ENCODE measurements around the gene PRDM16.

Gene PRDM16

DNA sequence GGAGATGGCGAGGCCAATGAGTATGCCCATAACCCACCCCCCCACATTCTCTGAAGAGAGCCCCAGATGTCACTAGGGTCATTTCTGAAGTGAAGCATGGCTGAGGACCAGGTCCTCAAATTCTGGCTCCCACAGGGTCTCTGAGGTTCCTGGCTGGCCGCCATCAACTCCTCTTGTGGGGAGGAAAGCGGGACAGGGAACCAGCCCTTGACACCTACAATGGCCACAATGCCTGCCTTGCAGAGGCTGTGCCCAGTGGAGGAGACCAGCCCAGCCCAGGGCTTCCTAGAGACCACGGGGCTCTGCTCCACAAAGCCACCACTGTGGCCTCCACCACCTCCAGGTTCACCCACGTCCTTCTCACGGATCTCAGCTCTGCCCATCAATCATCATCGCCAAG lies 265.4 kb downstream of the PRDM16 start:
- Mint-ChIP-seq H3K4me3 (no peak overlapping the region), H3K4me1 (ENCODE audit: low read depth in 2 of 2) (no peaks in the 10 kb centered on the region), H3K27ac (no peak overlapping the region), H3K27me3 (peaks cover 16 to 36% of the 10 kb centered on the region in 2 donors), H3K9me3 (no peaks in the 10 kb centered on the region), H3K36me3 (ENCODE audit: insufficient read depth) (no peaks in the 10 kb centered on the region)
- no peak for DNase-seq
- no peak for ATAC-seq (replicated peaks)

DNA sequence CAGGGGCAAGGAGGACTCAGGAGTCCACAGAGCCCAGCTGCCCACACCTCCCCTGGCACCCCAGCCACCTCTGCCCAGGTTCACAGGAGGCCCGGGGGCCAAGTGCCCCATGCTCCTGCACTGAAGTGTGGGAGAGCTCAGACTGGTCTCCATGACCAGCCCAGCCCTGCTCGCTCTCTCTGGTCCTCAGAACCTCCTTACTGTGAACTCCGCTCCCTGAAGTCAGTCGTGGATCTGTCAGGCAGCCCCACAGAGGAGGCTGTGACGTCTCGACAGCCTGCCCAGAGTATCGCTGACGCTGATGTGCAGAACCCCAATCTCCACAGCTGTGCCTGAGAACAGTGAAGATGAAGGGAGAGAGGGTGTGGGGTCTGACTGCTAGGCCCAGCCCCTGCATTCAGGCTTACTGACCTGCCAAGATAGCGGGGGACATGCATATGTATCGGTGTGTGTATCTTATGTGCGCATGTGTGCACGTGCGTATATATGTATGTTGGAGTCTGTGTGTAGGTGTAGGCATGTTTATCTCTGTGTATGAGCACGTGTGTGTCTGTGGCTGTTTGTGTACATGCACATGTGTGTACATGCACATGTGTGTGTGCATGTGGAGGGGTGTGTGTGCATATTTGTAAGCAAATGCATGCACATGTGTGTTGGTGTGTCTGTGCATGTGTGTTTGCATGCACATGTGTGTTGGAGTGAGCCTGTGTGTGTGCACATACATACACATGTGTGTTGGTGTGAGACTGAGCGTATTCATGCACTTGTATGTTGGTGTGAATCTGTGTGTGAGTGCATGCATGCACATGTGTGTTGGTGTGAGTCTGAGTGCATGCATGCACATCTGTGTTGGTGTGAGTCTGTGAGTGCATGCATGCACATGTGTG lies 267.0 kb downstream of the PRDM16 start:
- Mint-ChIP-seq H3K27me3 (peaks cover 16 to 36% of the 10 kb centered on the region in 2 donors), H3K36me3 (ENCODE audit: insufficient read depth) (no peaks in the 10 kb centered on the region), H3K27ac (no peak overlapping the region), H3K9me3 (no peaks in the 10 kb centered on the region), H3K4me1 (ENCODE audit: low read depth in 2 of 2) (no peaks in the 10 kb centered on the region), H3K4me3 (no peak overlapping the region)
- DNase-seq (no peak), ATAC-seq (replicated peaks) (no peak)

DNA sequence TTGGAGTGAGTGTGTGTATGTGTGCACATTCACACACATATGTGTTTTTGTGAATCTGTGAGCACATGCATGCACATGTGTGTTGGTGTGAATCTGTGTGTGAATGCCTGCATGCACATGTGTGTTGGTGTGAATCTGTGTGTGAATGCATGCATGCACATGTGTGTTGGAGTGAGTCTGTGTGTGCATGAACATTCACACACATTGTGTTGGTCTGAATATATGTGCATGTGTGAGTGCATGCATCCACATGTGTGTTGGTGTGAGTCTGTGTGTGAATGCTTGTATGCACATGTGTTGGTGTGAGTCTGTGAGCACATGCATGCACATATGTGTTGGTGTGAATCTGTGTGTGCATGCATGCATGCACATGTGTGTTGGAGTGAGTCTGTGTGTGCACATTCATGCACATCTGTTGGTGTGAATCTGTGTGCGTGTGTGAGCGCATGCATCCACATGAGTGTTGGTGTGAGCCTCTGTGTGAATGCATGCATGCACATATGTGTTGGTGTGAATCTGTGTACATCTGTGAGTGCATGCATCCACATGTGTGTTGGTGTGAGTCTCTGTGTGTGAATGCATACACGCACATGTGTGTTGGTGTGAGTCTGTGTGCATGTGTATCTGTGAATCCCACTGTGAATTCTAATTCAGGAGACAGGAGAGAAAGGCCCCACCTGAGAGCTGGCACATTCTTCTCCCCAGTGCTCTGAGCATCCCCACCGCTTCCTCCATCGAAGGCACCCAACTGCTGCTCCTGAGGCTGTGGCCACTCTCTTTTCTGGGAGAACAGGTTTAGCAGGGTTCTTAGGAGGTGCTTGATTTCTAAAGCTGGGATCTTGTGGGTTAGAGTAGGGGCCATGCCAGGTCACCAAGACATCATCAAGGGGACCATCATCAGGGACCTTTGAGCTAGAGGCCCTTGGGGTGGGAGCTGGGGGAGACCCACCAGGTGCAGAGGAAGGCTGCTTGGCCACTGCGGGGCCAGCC lies 267.9 kb downstream of the PRDM16 start:
- no peak for ATAC-seq (replicated peaks)
- DNase-seq: no peak
- H3K4me1 Mint-ChIP-seq (ENCODE audit: low read depth in 2 of 2): no peaks in the 10 kb centered on the region
- H3K36me3 Mint-ChIP-seq (ENCODE audit: insufficient read depth): no peaks in the 10 kb centered on the region
- H3K9me3 Mint-ChIP-seq: no peaks in the 10 kb centered on the region
- no peak overlapping the region for H3K27ac Mint-ChIP-seq
- no peak overlapping the region for H3K4me3 Mint-ChIP-seq
- peaks cover 11 to 29% of the 10 kb centered on the region in 2 donors for H3K27me3 Mint-ChIP-seq

DNA sequence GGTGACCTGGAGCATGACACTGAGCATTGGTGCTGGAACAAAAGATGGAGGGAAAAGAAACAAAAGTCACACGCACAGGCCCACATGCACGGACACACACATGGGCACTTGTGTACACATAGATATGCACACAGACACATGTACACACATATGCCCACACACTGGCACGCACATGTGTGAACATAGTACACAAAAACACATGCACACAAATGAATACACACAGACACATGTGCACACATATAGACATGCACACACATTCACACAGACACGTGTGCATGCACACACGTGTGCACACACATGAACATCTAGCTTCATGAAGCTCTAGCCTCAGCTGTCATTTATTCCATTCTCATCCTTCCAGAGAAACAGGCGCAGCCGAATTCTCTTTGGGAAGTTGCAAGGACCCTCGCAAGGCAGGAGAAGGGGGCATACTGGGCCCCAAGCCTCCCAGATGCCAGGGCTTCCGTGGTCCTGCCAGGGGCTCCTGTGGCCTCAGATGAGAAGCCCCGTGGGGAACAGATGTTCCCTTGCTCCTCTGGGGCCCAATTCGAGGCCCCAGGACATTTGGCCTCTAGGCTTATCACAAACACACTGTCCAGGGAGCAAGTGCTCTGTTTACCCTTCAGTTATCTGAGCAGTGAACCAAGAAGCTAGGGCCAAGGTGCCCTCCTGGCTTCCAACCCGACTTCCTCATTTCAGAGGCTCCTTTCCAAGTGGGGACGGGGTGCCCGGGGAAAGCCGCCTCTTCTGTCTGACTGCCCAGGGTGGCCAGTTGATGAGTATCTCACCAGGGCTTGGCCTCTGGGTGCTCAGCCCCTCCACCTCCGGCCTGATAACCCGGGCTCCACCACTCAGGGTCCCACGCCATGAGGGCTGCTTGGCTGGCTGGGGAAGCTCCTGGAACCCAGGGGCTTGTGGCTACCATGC lies 269.1 kb downstream of the PRDM16 start:
- no peaks in the 10 kb centered on the region for H3K36me3 Mint-ChIP-seq (ENCODE audit: insufficient read depth)
- peaks cover 0 to 1% of the 10 kb centered on the region in 2 donors for H3K9me3 Mint-ChIP-seq
- no peak overlapping the region for H3K27ac Mint-ChIP-seq
- no peaks in the 10 kb centered on the region for H3K4me1 Mint-ChIP-seq (ENCODE audit: low read depth in 2 of 2)
- H3K4me3 Mint-ChIP-seq: no peak overlapping the region
- ATAC-seq (replicated peaks) (no peak), DNase-seq (no peak)
- peaks cover 0 to 18% of the 10 kb centered on the region in 2 donors for H3K27me3 Mint-ChIP-seq

DNA sequence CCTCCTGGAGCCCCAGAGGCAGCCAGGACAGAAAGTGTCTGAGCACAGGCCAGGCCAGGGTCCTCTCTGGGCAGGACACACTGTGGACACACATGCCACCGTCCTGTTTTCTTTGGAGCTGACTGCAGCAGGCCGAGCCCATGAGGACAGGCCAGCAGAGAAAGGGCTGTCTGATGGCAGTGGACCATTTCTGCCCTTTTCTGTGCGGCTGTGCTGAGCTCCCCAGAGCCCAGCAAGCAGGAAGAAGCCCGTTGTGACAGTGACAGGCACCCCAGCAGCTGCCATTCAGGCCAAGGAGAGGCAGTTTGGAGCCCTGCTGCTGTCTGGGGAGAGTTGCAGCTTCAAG lies 269.7 kb downstream of the PRDM16 start:
- Mint-ChIP-seq H3K27me3 (peaks cover 0 to 15% of the 10 kb centered on the region in 2 donors), H3K36me3 (ENCODE audit: insufficient read depth) (no peaks in the 10 kb centered on the region), H3K4me3 (no peak overlapping the region), H3K9me3 (peaks cover 1 to 8% of the 10 kb centered on the region in 2 donors), H3K27ac (no peak overlapping the region), H3K4me1 (ENCODE audit: low read depth in 2 of 2) (no peaks in the 10 kb centered on the region)
- DNase-seq (no peak), ATAC-seq (replicated peaks) (no peak)

DNA sequence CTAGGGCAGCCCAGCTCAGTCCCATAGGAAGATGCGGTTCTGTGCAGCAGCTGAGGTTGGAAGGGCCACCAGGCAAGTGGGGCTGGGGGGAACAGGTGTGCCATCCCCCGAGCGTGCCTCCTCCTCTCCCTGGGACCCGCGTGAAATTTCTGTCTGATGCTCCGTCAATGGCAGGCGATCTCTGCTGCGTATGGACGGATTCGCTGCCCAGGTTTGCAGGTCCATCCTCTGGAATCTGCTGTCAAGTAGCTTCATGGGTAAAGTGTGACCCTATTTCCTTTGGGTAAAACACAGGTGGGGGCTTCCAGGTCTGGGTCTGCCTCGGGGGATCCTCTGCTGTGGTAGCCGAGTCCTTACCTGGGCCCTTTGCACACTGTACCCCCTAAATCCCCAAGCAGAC lies 270.9 kb downstream of the PRDM16 start:
- Mint-ChIP-seq H3K4me1 (ENCODE audit: low read depth in 2 of 2) (no peaks in the 10 kb centered on the region), H3K36me3 (ENCODE audit: insufficient read depth) (no peaks in the 10 kb centered on the region), H3K4me3 (no peak overlapping the region), H3K27me3 (peaks cover 0 to 12% of the 10 kb centered on the region in 2 donors), H3K9me3 (peaks cover 7 to 19% of the 10 kb centered on the region in 2 donors), H3K27ac (no peak overlapping the region)
- DNase-seq (no peak), ATAC-seq (replicated peaks) (no peak)

DNA sequence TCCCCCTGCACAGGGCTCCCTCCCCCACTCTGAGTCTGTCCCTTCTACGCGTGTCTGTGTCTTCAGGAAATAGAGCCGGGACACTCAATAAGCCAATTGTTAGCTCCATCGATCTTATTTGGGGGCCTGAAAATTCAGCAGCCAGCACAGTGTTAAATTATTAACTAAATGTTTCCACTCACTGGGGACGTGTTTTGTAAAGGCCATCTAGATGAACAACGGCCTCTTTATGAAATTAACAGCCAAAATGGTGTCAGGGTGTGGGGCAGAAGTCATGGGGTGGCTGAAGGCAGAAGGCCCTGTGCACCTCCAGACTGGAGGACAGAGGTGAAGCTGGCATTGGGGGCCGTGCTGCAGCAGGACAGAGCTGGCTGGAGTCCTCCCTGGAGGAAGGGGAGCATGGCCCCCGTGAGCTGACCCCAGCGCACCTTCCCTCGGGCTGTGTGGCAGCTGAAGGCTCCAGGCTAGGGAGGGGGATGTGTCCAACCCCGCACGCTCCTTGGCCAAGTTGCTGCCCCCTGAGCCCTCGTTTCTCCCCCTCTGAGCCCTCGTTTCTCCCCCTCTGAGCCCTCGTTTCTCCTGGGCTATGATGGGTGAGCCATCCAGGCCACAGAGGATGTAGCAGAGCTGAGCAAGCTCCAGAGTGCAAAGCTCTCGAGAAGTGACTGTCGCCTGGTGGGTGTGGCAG lies 271.7 kb downstream of the PRDM16 start:
- no peak overlapping the region for H3K27ac Mint-ChIP-seq
- peaks cover 0 to 10% of the 10 kb centered on the region in 2 donors for H3K27me3 Mint-ChIP-seq
- ATAC-seq (replicated peaks) (no peak), DNase-seq (no peak)
- peaks cover 7 to 21% of the 10 kb centered on the region in 2 donors for H3K9me3 Mint-ChIP-seq
- no peak overlapping the region for H3K4me3 Mint-ChIP-seq
- no peaks in the 10 kb centered on the region for H3K36me3 Mint-ChIP-seq (ENCODE audit: insufficient read depth)
- H3K4me1 Mint-ChIP-seq (ENCODE audit: low read depth in 2 of 2): no peaks in the 10 kb centered on the region

DNA sequence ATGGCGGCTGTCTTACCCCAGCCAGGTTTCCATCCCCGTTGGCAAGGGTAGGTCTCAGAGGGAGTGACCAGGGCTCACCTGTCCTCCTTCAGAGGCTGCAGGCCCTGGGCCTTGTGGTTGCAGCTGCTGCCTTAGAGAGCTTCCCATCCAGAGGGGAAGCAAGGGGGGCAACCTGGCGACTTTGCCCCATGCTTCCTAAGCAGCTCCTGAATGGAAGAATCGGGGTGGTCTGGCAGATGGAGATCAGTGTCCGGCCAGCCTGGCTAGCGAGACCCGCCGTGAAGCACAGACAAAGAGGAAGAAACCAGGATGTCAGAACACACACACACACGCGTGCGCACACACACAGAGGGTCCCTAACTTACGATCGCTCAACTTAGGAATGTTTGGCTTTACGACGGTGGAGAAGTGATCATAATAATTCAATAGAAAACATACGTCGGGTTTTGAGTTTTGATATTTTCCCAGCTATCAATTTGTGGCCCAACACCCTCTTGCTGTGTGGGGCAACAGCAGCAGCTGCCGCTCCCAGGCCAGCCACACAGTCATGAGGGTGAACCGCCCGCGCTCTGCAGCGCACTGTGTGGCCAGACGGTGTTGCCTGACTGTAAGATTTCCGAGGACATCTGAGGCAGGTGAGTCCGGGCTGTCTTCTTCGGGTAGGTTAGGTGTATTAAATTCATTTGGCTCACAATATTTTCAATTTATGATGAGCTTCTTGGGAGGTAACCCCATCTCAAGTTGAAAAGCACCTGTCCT lies 272.4 kb downstream of the PRDM16 start:
- H3K36me3 Mint-ChIP-seq (ENCODE audit: insufficient read depth): no peaks in the 10 kb centered on the region

DNA sequence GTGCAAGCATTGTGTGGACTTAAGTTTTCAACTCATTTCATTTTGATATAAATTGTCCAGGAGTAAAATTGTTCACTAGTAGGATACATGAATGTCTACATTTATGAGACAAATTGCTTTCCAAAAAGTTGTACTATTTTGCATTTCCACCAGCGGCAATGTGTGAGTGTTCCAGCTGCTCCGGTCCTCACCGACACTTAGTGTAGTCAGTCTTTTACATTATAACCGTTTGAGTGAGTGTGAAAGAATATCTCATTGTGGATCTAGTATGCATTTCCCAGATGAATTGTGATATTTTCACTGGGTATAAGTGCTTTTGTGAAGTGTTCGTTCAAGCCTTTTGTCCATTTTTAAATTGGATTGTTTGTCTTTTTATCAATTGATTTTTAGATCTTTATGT lies 274.0 kb downstream of the PRDM16 start:
- peaks cover 0 to 20% of the 10 kb centered on the region in 2 donors for H3K27me3 Mint-ChIP-seq

More for the DNA sequence above, 272.4 kb downstream of the PRDM16 start:
- no peak for DNase-seq
- Mint-ChIP-seq H3K27ac (no peak overlapping the region), H3K9me3 (peaks cover 7 to 21% of the 10 kb centered on the region in 2 donors), H3K4me3 (no peak overlapping the region), H3K4me1 (ENCODE audit: low read depth in 2 of 2) (no peaks in the 10 kb centered on the region), H3K27me3 (peaks cover 0 to 13% of the 10 kb centered on the region in 2 donors)
- no peak for ATAC-seq (replicated peaks)

DNA sequence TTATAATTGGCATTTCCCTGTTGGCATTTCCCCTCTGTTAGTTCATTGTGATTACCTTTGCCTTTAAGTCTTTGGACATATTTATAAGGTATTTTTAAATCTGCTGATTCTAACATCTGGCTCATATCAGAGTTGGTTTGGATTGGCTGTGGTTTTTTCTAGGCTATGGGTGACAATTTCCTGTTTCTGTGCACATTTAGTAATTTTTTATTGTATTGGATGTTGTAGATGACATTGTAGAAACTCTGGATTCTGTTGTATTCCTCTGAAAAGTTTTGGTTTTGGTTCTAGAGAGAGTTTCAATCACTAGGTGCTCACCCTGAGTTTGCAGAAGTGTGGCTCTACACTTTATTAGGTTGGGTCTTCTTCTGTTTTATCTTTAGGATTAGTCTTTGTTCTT lies 275.4 kb downstream of the PRDM16 start:
- Mint-ChIP-seq H3K4me3 (no peak overlapping the region), H3K9me3 (peaks cover 7 to 21% of the 10 kb centered on the region in 2 donors), H3K27ac (no peak overlapping the region), H3K36me3 (ENCODE audit: insufficient read depth) (no peaks in the 10 kb centered on the region), H3K4me1 (ENCODE audit: low read depth in 2 of 2) (no peaks in the 10 kb centered on the region), H3K27me3 (peaks cover 0 to 20% of the 10 kb centered on the region in 2 donors)
- ATAC-seq (replicated peaks) (no peak), DNase-seq (no peak)

More for the DNA sequence above, 274.0 kb downstream of the PRDM16 start:
- no peak overlapping the region for H3K4me3 Mint-ChIP-seq
- H3K9me3 Mint-ChIP-seq: peaks cover 7 to 21% of the 10 kb centered on the region in 2 donors
- H3K36me3 Mint-ChIP-seq (ENCODE audit: insufficient read depth): no peaks in the 10 kb centered on the region
- DNase-seq (no peak), ATAC-seq (replicated peaks) (no peak)
- H3K27ac Mint-ChIP-seq: no peak overlapping the region
- H3K4me1 Mint-ChIP-seq (ENCODE audit: low read depth in 2 of 2): no peaks in the 10 kb centered on the region

DNA sequence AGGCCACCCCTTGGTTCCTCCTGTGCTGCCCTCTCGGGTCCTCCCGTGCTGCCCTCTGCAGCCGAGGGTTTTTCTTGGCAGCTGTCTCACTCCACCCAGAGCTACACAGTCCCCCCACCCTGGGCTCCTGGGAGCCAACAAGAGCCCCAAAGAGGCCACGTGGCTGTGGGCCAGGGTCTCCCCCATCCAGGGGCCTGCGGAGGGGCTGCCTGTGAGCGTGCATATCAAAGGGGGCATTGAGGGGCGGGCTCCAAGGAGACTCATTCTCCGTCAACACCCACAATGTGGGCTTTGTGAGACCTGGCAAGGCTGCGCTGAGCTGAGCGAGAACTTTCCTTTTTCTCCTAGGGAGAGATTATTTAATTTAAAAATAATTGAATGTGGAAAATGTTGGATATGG lies 276.8 kb downstream of the PRDM16 start:
- Mint-ChIP-seq H3K27ac (no peak overlapping the region), H3K27me3 (peaks cover 0 to 20% of the 10 kb centered on the region in 2 donors), H3K4me3 (no peak overlapping the region), H3K36me3 (ENCODE audit: insufficient read depth) (no peaks in the 10 kb centered on the region), H3K9me3 (peaks cover 7 to 21% of the 10 kb centered on the region in 2 donors), H3K4me1 (ENCODE audit: low read depth in 2 of 2) (no peaks in the 10 kb centered on the region)
- no peak for DNase-seq
- ATAC-seq (replicated peaks): no peak

DNA sequence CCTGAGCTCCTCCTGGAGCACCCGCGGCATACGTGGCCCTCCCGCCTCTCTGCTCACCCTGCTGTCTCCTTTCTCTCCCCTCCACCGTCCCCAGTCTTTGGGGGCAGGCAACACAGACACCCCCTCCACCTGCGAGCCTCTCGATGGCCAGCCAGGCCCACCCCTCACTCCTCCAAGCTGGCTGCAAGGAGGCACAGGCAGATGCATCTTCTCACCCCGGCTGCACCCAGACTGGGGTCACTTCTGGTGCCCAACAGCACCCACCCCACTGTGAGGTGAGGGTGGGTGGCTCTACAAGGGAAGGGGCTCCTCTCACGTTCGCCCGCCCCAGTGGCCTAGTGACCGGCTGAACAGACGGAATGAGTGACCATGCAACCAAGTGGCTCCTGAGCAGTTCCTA lies 277.5 kb downstream of the PRDM16 start:
- no peaks in the 10 kb centered on the region for H3K4me1 Mint-ChIP-seq (ENCODE audit: low read depth in 2 of 2)

More for the DNA sequence above, 277.5 kb downstream of the PRDM16 start:
- Mint-ChIP-seq H3K27ac (no peak overlapping the region), H3K9me3 (peaks cover 7 to 21% of the 10 kb centered on the region in 2 donors), H3K36me3 (ENCODE audit: insufficient read depth) (no peaks in the 10 kb centered on the region), H3K27me3 (peaks cover 0 to 20% of the 10 kb centered on the region in 2 donors), H3K4me3 (no peak overlapping the region)
- DNase-seq: no peak
- no peak for ATAC-seq (replicated peaks)
